Activated T-helper 1 cell treated with anti-CD3 and anti-CD28 coated beads, Interleukin-12 subunit alpha, Interleukin-12 subunit beta, Interleukin-2, Interleukin-4 antibody, amounts not matched to agents 30 ng/mL and 10 ng/mL and 1 ng/mL, durations not matched to agents 14 hours and 24 hours and 36 hours (primary cell): ENCODE data around the gene NLRP6. TPM values are rescaled to one million over a fixed set of nuclear protein-coding genes. Genes with fewer than 3 reads are reported as not detected.

Experiments
- DNase-seq: peaks from one replicate; pipeline ENCODE4 v3.0.0; 2021; ENCODE audit warnings: low spot score
- H3K27ac Mint-ChIP-seq: one replicate; pipeline ENCODE4 v1.8.0; 2021; ENCODE audit warnings: mild to moderate bottlenecking, mixed read lengths
- H3K27me3 Mint-ChIP-seq: one replicate; pipeline ENCODE4 v1.8.0; 2022; ENCODE audit warnings: mild to moderate bottlenecking, moderate library complexity, mixed read lengths; ENCODE audit not compliant: insufficient read depth
- H3K36me3 Mint-ChIP-seq: one replicate; pipeline ENCODE4 v1.8.0; 2021; ENCODE audit warnings: low read depth, mixed read lengths
- H3K4me1 Mint-ChIP-seq: one replicate; pipeline ENCODE4 v1.8.0; 2021; ENCODE audit warnings: low read depth, mixed read lengths
- H3K4me3 Mint-ChIP-seq: one replicate; pipeline ENCODE4 v1.8.0; 2021; ENCODE audit warnings: mild to moderate bottlenecking, moderate library complexity, mixed read lengths
- H3K9me3 Mint-ChIP-seq: one replicate; pipeline ENCODE4 v1.8.0; 2021; ENCODE audit warnings: mixed read lengths
- intact Hi-C: fragments of 100-400 bp; cut with micrococcal nuclease; formaldehyde crosslinking; loops from one replicate; pipeline ENCODE4 v1.15.1; 2024
- total RNA-seq: library from RNA; stranded (reverse); gene quantifications from 2 replicates; pipeline ENCODE4 v1.2.3, GENCODE V29; 2022

The NLRP6 gene
- total RNA-seq, 1 donor from 2014 or later = 5.2 TPM

GRCh38 chr11:249062-249461, 29.1 kb upstream of the NLRP6 start:
- Mint-ChIP-seq H3K4me1 (peaks cover 37% of the 10 kb centered on the region), H3K9me3 (no peaks in the 10 kb centered on the region), H3K36me3 (peaks cover 75% of the 10 kb centered on the region), H3K27me3 (no peaks in the 10 kb centered on the region), H3K27ac (peak overlapping the region; percentile 6), H3K4me3 (no peak overlapping the region)
- intact Hi-C loops = no loop called here
- no peak for DNase-seq

- Mint-ChIP-seq H3K36me3 (peaks cover 69% of the 10 kb centered on the region), H3K9me3 (no peaks in the 10 kb centered on the region), H3K4me3 (no peak overlapping the region), H3K4me1 (peaks cover 28% of the 10 kb centered on the region), H3K27ac (no peak overlapping the region), H3K27me3 (no peaks in the 10 kb centered on the region)
- intact Hi-C loops = loop anchor here (2.0 to 5.0 kb wide), 3 partner anchors 37 to 105 kb away; partner anchors contain the start of gene PGGHG
- no peak for DNase-seq
Observed at GRCh38 chr11:250274-250673, 27.9 kb upstream of the NLRP6 start.

- intact Hi-C loops = loop anchor here (2.0 to 5.0 kb wide), 3 partner anchors 36 to 104 kb away; partner anchors contain the start of gene PGGHG
Observed at GRCh38 chr11:250740-251299, 27.4 kb upstream of the NLRP6 start.

GRCh38 chr11:251550-251949, 26.7 kb upstream of the NLRP6 start:
- no peaks in the 10 kb centered on the region for H3K9me3 Mint-ChIP-seq
- intact Hi-C loops = loop anchor here (2.0 to 5.0 kb wide), 3 partner anchors 36 to 103 kb away; partner anchors contain the start of gene PGGHG
- H3K36me3 Mint-ChIP-seq = peaks cover 61% of the 10 kb centered on the region
- H3K4me3 Mint-ChIP-seq = no peak overlapping the region
- H3K4me1 Mint-ChIP-seq = peaks cover 26% of the 10 kb centered on the region
- peak overlapping the region; percentile 80 for H3K27ac Mint-ChIP-seq
- H3K27me3 Mint-ChIP-seq = no peaks in the 10 kb centered on the region
- no peak for DNase-seq

More at GRCh38 chr11:250740-251299, 27.4 kb upstream of the NLRP6 start:
- peaks cover 26% of the 10 kb centered on the region for H3K4me1 Mint-ChIP-seq
- peak overlapping the region; percentile 1 for H3K27ac Mint-ChIP-seq
- DNase-seq = peak; percentile 65
- no peak overlapping the region for H3K4me3 Mint-ChIP-seq
- peaks cover 64% of the 10 kb centered on the region for H3K36me3 Mint-ChIP-seq
- H3K9me3 Mint-ChIP-seq = no peaks in the 10 kb centered on the region
- no peaks in the 10 kb centered on the region for H3K27me3 Mint-ChIP-seq

GRCh38 chr11:252666-253065, 25.5 kb upstream of the NLRP6 start:
- Mint-ChIP-seq H3K36me3 (peaks cover 51% of the 10 kb centered on the region), H3K4me3 (no peak overlapping the region), H3K27me3 (no peaks in the 10 kb centered on the region), H3K9me3 (no peaks in the 10 kb centered on the region), H3K27ac (no peak overlapping the region), H3K4me1 (peaks cover 26% of the 10 kb centered on the region)
- no peak for DNase-seq
- intact Hi-C loops = loop anchor here (5.0 kb wide), 1 partner anchor 35 kb away; the partner anchor contains the start of gene PGGHG

- intact Hi-C loops = loop anchor here (5.0 kb wide), 1 partner anchor 34 kb away; the partner anchor contains the start of gene PGGHG
- peaks cover 26% of the 10 kb centered on the region for H3K4me1 Mint-ChIP-seq
- no peaks in the 10 kb centered on the region for H3K9me3 Mint-ChIP-seq
- no peak for DNase-seq
- no peak overlapping the region for H3K27ac Mint-ChIP-seq
- H3K4me3 Mint-ChIP-seq = no peak overlapping the region
- peaks cover 46% of the 10 kb centered on the region for H3K36me3 Mint-ChIP-seq
- peaks cover 5% of the 10 kb centered on the region for H3K27me3 Mint-ChIP-seq
Observed at GRCh38 chr11:253160-253885, 24.9 kb upstream of the NLRP6 start.

- Mint-ChIP-seq H3K4me3 (no peak overlapping the region), H3K27me3 (peaks cover 8% of the 10 kb centered on the region), H3K4me1 (peaks cover 21% of the 10 kb centered on the region), H3K36me3 (peaks cover 40% of the 10 kb centered on the region), H3K9me3 (no peaks in the 10 kb centered on the region), H3K27ac (peak overlapping the region; percentile 34)
- intact Hi-C loops = loop anchor here (5.0 kb wide), 1 partner anchor 33 kb away; the partner anchor contains the start of gene PGGHG
- DNase-seq = no peak
Observed at GRCh38 chr11:253886-254270, 24.3 kb upstream of the NLRP6 start.

GRCh38 chr11:255176-255575, 23.0 kb upstream of the NLRP6 start:
- Mint-ChIP-seq H3K27me3 (peaks cover 8% of the 10 kb centered on the region), H3K4me3 (no peak overlapping the region), H3K4me1 (peaks cover 15% of the 10 kb centered on the region), H3K27ac (no peak overlapping the region), H3K9me3 (no peaks in the 10 kb centered on the region), H3K36me3 (peaks cover 34% of the 10 kb centered on the region)
- intact Hi-C loops = no loop called here
- no peak for DNase-seq

- Mint-ChIP-seq H3K4me1 (peaks cover 9% of the 10 kb centered on the region), H3K27me3 (peaks cover 8% of the 10 kb centered on the region), H3K27ac (no peak overlapping the region), H3K36me3 (peaks cover 29% of the 10 kb centered on the region), H3K9me3 (no peaks in the 10 kb centered on the region), H3K4me3 (no peak overlapping the region)
- intact Hi-C loops = no loop called here
- DNase-seq = no peak
Observed at GRCh38 chr11:255816-256215, 22.4 kb upstream of the NLRP6 start.

GRCh38 chr11:256952-257737, 21.1 kb upstream of the NLRP6 start:
- no peaks in the 10 kb centered on the region for H3K9me3 Mint-ChIP-seq
- H3K4me1 Mint-ChIP-seq = no peaks in the 10 kb centered on the region
- intact Hi-C loops = no loop called here
- H3K36me3 Mint-ChIP-seq = peaks cover 16% of the 10 kb centered on the region
- DNase-seq = no peak
- H3K27me3 Mint-ChIP-seq = peaks cover 8% of the 10 kb centered on the region
- H3K27ac Mint-ChIP-seq = no peak overlapping the region
- no peak overlapping the region for H3K4me3 Mint-ChIP-seq

GRCh38 chr11:257766-258493, 20.3 kb upstream of the NLRP6 start:
- no peak overlapping the region for H3K27ac Mint-ChIP-seq

GRCh38 chr11:259413-259812, 18.8 kb upstream of the NLRP6 start:
- intact Hi-C loops = no loop called here
- Mint-ChIP-seq H3K36me3 (peaks cover 1% of the 10 kb centered on the region), H3K4me3 (no peak overlapping the region), H3K4me1 (no peaks in the 10 kb centered on the region), H3K27me3 (peaks cover 10% of the 10 kb centered on the region), H3K9me3 (no peaks in the 10 kb centered on the region), H3K27ac (no peak overlapping the region)
- DNase-seq = no peak

More at GRCh38 chr11:257766-258493, 20.3 kb upstream of the NLRP6 start:
- Mint-ChIP-seq H3K9me3 (no peaks in the 10 kb centered on the region), H3K4me1 (no peaks in the 10 kb centered on the region), H3K27me3 (peaks cover 8% of the 10 kb centered on the region), H3K4me3 (no peak overlapping the region), H3K36me3 (peaks cover 10% of the 10 kb centered on the region)
- intact Hi-C loops = no loop called here
- no peak for DNase-seq
